ENCODE measurements around the gene CA10. TPM values are rescaled to one million over a fixed set of nuclear protein-coding genes. Genes with fewer than 3 reads are reported as not detected.

Gene CA10
- polyA plus RNA-seq, 1 donor (not counting 4 experiments of a cell fraction or from before 2014, with no cell fraction given), result 2.9 TPM

- Histone ChIP-seq H3K27me3 (ENCODE audit: control insufficient read depth, extremely low read depth, insufficient read depth, low read length) (no peaks in the 10 kb centered on the region), H3K79me2 (ENCODE audit: control insufficient read depth, insufficient read depth, low read length) (no peaks in the 10 kb centered on the region), H3K27ac (ENCODE audit: control insufficient read depth, insufficient read depth, low read length) (peak overlapping the region; percentile 49), H4K20me1 (ENCODE audit: control insufficient read depth, extremely low read depth, insufficient read depth, low read length) (no peaks in the 10 kb centered on the region), H3K4me3 (ENCODE audit: control insufficient read depth in 2 of 3, extremely low read depth in 1 of 3, insufficient read depth in 2 of 3, low read depth in 1 of 3, low read length in 3 of 3) (no peak overlapping the region), H3K9me3 (ENCODE audit: control insufficient read depth, low read depth, low read length) (no peaks in the 10 kb centered on the region), H3K9me1 (ENCODE audit: control insufficient read depth, extremely low read depth, insufficient read depth, low read length) (no peaks in the 10 kb centered on the region), H3K36me3 (ENCODE audit: control insufficient read depth in 2 of 2, extremely low read depth in 1 of 2, insufficient read depth in 2 of 2, low read length in 2 of 2) (no peaks in the 10 kb centered on the region), H3K4me1 (ENCODE audit: control insufficient read depth, extremely low read depth, insufficient read depth, low read length) (peaks cover 9% of the 10 kb centered on the region), H3K9ac (ENCODE audit: control insufficient read depth, extremely low read depth, insufficient read depth, low read length) (no peak overlapping the region), H3K4me2 (ENCODE audit: control insufficient read depth, extremely low read depth, insufficient read depth, low read depth, low read length) (no peak overlapping the region), H2AFZ (ENCODE audit: control insufficient read depth, low read length) (no peak overlapping the region)
- dilution Hi-C loops (cut with MboI; ENCODE audit: extremely low pct_ligation_motif_present, low sequenced_read_pairs), result no loop called here
- TF ChIP-seq CTCF (optimal IDR thresholded peaks at IDR 0.05 in 1 of 3, IDR thresholded peaks at IDR 0.05 in 1 of 3, conservative IDR thresholded peaks at IDR 0.05 in 1 of 3; ENCODE audit: extremely low read depth in 1 of 3, insufficient read depth in 2 of 3, low read length in 3 of 3) (no peak), EZH2 (IDR thresholded peaks at IDR 0.05; ENCODE audit: low read length) (no peak)
- DNase-seq (ENCODE audit: low read depth, low spot score), result no peak
- FAIRE-seq, result no peak
Measured at GRCh38 chr17:51819341-51820219, 338.9 kb downstream of the CA10 start.

GRCh38 chr17:51818777-51819176 is 339.7 kb downstream of the CA10 start:
- no peaks in the 10 kb centered on the region for H3K79me2 ChIP-seq (ENCODE audit: control insufficient read depth, insufficient read depth, low read length)
- TF ChIP-seq CTCF (optimal IDR thresholded peaks at IDR 0.05 in 1 of 3, IDR thresholded peaks at IDR 0.05 in 1 of 3, conservative IDR thresholded peaks at IDR 0.05 in 1 of 3; ENCODE audit: extremely low read depth in 1 of 3, insufficient read depth in 2 of 3, low read length in 3 of 3) (no peak), EZH2 (IDR thresholded peaks at IDR 0.05; ENCODE audit: low read length) (no peak)
- FAIRE-seq, result no peak

More at GRCh38 chr17:51818777-51819176, 339.7 kb downstream of the CA10 start:
- Histone ChIP-seq H2AFZ (ENCODE audit: control insufficient read depth, low read length) (no peak overlapping the region), H3K9me3 (ENCODE audit: control insufficient read depth, low read depth, low read length) (no peaks in the 10 kb centered on the region), H4K20me1 (ENCODE audit: control insufficient read depth, extremely low read depth, insufficient read depth, low read length) (no peaks in the 10 kb centered on the region), H3K27ac (ENCODE audit: control insufficient read depth, insufficient read depth, low read length) (no peak overlapping the region), H3K4me3 (ENCODE audit: control insufficient read depth in 2 of 3, extremely low read depth in 1 of 3, insufficient read depth in 2 of 3, low read depth in 1 of 3, low read length in 3 of 3) (no peak overlapping the region), H3K4me2 (ENCODE audit: control insufficient read depth, extremely low read depth, insufficient read depth, low read depth, low read length) (peak overlapping the region; percentile 9), H3K36me3 (ENCODE audit: control insufficient read depth in 2 of 2, extremely low read depth in 1 of 2, insufficient read depth in 2 of 2, low read length in 2 of 2) (no peaks in the 10 kb centered on the region), H3K4me1 (ENCODE audit: control insufficient read depth, extremely low read depth, insufficient read depth, low read length) (peaks cover 9% of the 10 kb centered on the region), H3K9ac (ENCODE audit: control insufficient read depth, extremely low read depth, insufficient read depth, low read length) (no peak overlapping the region), H3K9me1 (ENCODE audit: control insufficient read depth, extremely low read depth, insufficient read depth, low read length) (no peaks in the 10 kb centered on the region), H3K27me3 (ENCODE audit: control insufficient read depth, extremely low read depth, insufficient read depth, low read length) (no peaks in the 10 kb centered on the region)
- no peak for DNase-seq (ENCODE audit: low read depth, low spot score)
- dilution Hi-C loops (cut with MboI; ENCODE audit: extremely low pct_ligation_motif_present, low sequenced_read_pairs), result no loop called here

Measured in keratinocyte (primary cell).